GM12891 (cell line): ENCODE results near the gene SUMF1.

Experiments used
- POLR2A ChIP-seq: IDR thresholded peaks from 2 replicates; pipeline ENCODE4 v1.6.1; 2011; ENCODE audit warnings: low read depth, low read length, control low read depth
- POLR2AphosphoS5 ChIP-seq: IDR thresholded peaks from 2 replicates; pipeline ENCODE4 v1.6.1; 2011; ENCODE audit warnings: low read depth, low read length, control low read depth
- SPI1 ChIP-seq: IDR thresholded peaks from 2 replicates; pipeline ENCODE4 v1.6.1; 2011; ENCODE audit warnings: low read depth, low read length, control low read depth

DNA sequence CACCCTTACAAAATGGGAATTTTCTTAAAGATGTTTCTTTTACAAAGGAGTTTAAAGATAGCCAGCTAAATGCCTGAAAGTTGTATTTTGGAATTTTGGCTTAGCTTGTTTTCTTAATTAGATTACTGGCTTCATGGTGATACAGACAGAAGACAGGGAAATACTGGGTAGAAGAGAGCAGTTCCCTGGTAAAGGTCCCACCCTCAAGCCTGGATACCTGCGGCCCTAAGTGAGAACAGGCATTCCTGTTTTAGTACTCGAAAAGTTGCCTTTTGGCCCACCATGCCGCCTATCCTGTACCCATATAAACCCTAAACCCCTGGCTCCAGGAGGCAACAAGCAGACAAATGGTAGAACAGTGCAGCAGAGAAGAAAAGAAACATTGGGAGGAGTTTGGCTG lies 134.5 kb downstream of the SUMF1 start:
- TF ChIP-seq SPI1, result no peak
- no peak for TF ChIP-seq POLR2A
- no peak for TF ChIP-seq POLR2AphosphoS5
